Measurements from ENCODE around the gene ACRBP.

The ACRBP gene

DNA sequence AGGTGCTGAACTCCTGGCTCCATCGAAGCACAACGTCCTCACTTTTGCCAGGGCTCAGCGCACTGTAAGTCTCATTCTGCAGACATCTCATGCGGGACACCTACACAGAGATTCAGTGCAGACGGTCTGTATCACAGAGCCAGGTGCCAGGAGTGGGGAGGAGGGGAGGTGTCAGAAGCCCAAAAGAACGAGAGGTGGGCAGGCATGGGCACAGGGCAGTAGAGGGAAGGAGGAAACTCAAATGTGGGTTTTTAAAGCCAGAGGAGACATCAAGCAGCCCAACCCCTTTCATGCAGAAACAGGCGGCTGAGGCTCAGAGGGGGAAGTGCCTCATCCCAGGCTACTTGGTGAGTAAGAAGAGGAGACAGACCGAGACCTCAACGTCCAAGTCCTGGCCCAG, 8.9 kb downstream of the ACRBP start:
- TF ChIP-seq TAF1 (IDR thresholded peaks at IDR 0.05; ENCODE audit: borderline replicate concordance, insufficient read depth, low read length) (no peak), POLR2AphosphoS5 (IDR thresholded peaks at IDR 0.05; ENCODE audit: low read depth, low read length) (no peak), SIN3A (IDR thresholded peaks at IDR 0.05; ENCODE audit: borderline replicate concordance, insufficient read depth, low read length) (no peak), FOXP2 (optimal IDR thresholded peaks at IDR 0.05; ENCODE audit: borderline replicate concordance, extremely low read depth, extremely low read length, insufficient read depth) (no peak)
- TF ChIP-seq, protein P1, sequence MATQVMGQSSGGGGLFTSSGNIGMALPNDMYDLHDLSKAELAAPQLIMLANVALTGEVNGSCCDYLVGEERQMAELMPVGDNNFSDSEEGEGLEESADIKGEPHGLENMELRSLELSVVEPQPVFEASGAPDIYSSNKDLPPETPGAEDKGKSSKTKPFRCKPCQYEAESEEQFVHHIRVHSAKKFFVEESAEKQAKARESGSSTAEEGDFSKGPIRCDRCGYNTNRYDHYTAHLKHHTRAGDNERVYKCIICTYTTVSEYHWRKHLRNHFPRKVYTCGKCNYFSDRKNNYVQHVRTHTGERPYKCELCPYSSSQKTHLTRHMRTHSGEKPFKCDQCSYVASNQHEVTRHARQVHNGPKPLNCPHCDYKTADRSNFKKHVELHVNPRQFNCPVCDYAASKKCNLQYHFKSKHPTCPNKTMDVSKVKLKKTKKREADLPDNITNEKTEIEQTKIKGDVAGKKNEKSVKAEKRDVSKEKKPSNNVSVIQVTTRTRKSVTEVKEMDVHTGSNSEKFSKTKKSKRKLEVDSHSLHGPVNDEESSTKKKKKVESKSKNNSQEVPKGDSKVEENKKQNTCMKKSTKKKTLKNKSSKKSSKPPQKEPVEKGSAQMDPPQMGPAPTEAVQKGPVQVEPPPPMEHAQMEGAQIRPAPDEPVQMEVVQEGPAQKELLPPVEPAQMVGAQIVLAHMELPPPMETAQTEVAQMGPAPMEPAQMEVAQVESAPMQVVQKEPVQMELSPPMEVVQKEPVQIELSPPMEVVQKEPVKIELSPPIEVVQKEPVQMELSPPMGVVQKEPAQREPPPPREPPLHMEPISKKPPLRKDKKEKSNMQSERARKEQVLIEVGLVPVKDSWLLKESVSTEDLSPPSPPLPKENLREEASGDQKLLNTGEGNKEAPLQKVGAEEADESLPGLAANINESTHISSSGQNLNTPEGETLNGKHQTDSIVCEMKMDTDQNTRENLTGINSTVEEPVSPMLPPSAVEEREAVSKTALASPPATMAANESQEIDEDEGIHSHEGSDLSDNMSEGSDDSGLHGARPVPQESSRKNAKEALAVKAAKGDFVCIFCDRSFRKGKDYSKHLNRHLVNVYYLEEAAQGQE (IDR thresholded peaks at IDR 0.05; ENCODE audit: insufficient read depth in 1 of 2, low read depth in 2 of 2, low read length in 2 of 2): no peak

DNA sequence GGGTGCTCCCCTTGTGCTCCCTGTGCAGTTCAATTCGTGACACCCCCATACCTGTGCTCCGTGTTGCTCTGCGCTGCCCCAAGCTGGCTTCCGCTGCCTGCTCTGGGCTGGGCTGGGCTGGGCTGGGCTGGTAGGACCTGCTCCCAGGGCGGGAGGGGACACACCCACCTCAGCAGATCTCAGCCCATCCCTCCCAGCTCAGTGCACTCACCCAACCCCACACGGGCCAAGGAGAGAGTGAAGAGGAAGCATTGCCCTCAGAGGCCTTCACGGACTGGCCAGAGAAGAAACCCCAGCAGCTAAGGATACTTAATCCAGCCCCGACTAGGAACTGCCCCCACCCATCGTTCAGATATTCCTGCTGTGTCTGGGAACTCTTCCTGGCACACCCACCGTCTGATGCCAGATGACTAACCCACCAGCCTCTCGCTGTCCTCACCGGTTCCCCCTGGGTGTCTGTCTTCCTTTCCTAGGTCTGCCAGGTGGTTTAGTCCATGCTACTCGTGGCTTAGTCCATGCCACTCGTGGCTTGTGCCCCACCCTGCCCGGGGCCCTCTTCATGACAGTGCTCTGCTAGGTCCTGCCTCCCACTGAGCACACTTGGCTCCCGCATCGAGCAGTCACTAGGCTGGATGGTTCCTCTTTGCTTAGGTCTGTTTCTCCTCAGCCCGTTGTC, 11.2 kb downstream of the ACRBP start, which contains the start of gene LPAR5:
LPAR5 (minus strand) TSS at position 104 of the 676 bp plus-strand sequence. CDS start 14,711 bp downstream, outside the sequence.
- TF ChIP-seq SIN3A (IDR thresholded peaks at IDR 0.05; ENCODE audit: borderline replicate concordance, insufficient read depth, low read length): no peak
- no peak for TF ChIP-seq POLR2AphosphoS5 (IDR thresholded peaks at IDR 0.05; ENCODE audit: low read depth, low read length)
- no peak for TF ChIP-seq FOXP2 (optimal IDR thresholded peaks at IDR 0.05; ENCODE audit: borderline replicate concordance, extremely low read depth, extremely low read length, insufficient read depth)
- TF ChIP-seq, protein P1 (IDR thresholded peaks at IDR 0.05; ENCODE audit: insufficient read depth in 1 of 2, low read depth in 2 of 2, low read length in 2 of 2): no peak
- TF ChIP-seq TAF1 (IDR thresholded peaks at IDR 0.05; ENCODE audit: borderline replicate concordance, insufficient read depth, low read length): no peak

DNA sequence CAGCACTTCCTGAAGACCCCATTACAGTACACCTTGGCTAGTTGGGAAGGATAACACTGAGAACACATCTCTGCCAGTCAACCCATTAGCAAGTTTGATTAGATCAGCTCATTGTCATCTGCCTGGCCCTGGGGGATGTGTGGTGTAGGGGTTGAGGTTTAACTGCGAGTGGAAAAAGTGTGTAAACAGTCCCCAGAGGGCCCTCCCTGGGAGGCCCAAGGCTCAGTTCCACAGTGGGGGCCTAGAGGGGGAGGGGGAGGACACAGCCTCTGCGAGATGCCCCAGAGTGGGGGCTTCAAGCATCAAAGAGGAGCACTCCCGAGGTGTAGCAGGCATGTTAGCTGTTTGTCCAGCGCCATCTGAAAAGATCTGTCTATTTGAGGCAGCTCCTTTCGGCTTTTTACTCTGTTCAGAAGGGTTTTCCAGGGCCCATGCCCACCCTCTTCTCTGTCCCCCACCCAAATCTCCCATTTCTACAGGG, 11.8 kb downstream of the ACRBP start:
- TF ChIP-seq SIN3A (IDR thresholded peaks at IDR 0.05; ENCODE audit: borderline replicate concordance, insufficient read depth, low read length): no peak
- TF ChIP-seq FOXP2 (optimal IDR thresholded peaks at IDR 0.05; ENCODE audit: borderline replicate concordance, extremely low read depth, extremely low read length, insufficient read depth): no peak
- TF ChIP-seq POLR2AphosphoS5 (IDR thresholded peaks at IDR 0.05; ENCODE audit: low read depth, low read length): no peak
- TF ChIP-seq, protein P1 (IDR thresholded peaks at IDR 0.05; ENCODE audit: insufficient read depth in 1 of 2, low read depth in 2 of 2, low read length in 2 of 2): no peak
- TF ChIP-seq TAF1 (IDR thresholded peaks at IDR 0.05; ENCODE audit: borderline replicate concordance, insufficient read depth, low read length): no peak

DNA sequence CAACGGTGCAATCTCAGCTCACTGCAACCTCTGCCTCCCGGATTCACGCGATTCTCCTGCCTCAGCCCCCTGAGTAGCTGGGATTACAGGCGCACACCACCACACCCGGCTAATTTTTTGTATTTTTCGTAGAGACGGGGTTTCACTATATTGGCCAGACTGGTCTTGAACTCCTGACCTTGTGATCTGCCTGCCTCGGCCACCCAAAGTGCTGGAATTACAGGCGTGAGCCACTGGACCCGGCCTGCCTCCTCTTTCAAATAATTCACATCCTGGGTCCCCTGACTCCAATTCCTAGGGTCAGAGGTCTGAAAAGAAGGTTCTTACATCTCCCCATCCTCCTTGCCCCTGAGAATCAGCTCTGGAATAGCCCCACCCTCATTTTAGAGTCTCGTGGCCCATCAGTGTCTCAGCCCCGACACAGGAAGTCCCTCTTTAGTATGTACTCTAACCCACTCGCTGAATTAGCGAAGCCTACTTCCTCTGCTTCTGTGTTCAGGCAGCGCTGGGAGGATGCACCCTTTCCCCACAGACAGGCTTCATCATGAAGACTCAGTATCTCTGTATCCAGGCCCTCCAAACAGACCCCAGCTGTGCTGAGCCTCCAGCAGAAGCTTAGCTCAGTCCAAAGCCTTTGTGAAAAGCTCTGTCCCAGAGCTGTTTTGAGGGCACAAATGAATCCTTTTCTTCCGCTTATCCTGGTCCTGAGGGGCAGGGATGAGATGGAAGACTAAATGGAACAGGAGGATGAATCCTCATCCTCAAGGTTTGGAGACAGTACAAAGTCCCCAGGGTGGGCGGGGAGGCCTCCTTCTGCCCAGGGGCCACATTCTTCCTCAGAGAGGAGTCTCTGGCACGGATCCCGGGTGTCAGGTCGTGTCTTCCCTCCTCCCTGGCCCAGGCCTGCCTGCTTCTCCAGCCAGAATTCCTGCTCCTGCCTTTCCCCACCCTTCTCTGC, 14.9 kb downstream of the ACRBP start:
- TF ChIP-seq SIN3A (IDR thresholded peaks at IDR 0.05; ENCODE audit: borderline replicate concordance, insufficient read depth, low read length): no peak

DNA sequence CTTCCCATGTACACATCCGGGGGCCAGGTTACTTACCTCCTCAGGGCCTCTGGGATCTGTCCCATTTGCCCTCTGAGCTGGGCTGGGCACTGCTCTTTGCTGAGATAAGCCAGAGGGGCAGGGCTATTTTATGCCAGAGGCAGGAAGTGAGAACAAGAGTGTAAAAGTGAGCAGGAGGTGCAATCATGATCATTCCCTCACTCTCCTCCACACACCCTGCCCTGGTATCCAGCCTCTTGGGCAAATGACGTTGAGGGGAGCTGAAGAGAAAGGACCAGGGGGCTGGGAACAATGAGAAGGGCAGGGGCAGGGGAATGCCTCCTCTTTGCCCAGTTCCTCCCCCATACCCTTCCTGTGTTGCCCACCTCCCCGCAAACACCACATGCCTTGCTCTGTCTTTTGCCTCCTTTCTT, 15.7 kb downstream of the ACRBP start:
- TF ChIP-seq SIN3A (IDR thresholded peaks at IDR 0.05; ENCODE audit: borderline replicate concordance, insufficient read depth, low read length) (no peak), TAF1 (IDR thresholded peaks at IDR 0.05; ENCODE audit: borderline replicate concordance, insufficient read depth, low read length) (no peak), FOXP2 (optimal IDR thresholded peaks at IDR 0.05; ENCODE audit: borderline replicate concordance, extremely low read depth, extremely low read length, insufficient read depth) (no peak), POLR2AphosphoS5 (IDR thresholded peaks at IDR 0.05; ENCODE audit: low read depth, low read length) (no peak)
- TF ChIP-seq, protein P1 (IDR thresholded peaks at IDR 0.05; ENCODE audit: insufficient read depth in 1 of 2, low read depth in 2 of 2, low read length in 2 of 2): no peak

All from PFSK-1 (cell line).